ENCODE measurements around the gene PSMG3.

GRCh38 chr7:1597791-1598190, 28.0 kb upstream of the PSMG3 start:
- TF ChIP-seq POLR2AphosphoS5 (IDR thresholded peaks at IDR 0.05; ENCODE audit: insufficient read depth, low read depth, low read length) (no peak), POLR2A (IDR thresholded peaks at IDR 0.05; ENCODE audit: low read depth, low read length) (no peak), CTCF (IDR thresholded peaks at IDR 0.05; ENCODE audit: extremely low read depth in 1 of 2, insufficient read depth in 1 of 2, low read depth in 1 of 2, low read length in 2 of 2) (no peak), EZH2 (IDR thresholded peaks at IDR 0.05; ENCODE audit: borderline replicate concordance, low read depth, low read length, severe bottlenecking) (no peak)
- TF ChIP-seq, protein P1, sequence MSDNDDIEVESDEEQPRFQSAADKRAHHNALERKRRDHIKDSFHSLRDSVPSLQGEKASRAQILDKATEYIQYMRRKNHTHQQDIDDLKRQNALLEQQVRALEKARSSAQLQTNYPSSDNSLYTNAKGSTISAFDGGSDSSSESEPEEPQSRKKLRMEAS (IDR thresholded peaks at IDR 0.05; ENCODE audit: insufficient read depth, insufficient read length) = no peak
